Duodenal mucosa (tissue), 2 donors: ENCODE measurements around the gene RELCH.

Source experiments
- H3K27ac ChIP-seq: one replicate; pipeline ENCODE4 v1.7.0; 2013; ENCODE audit warnings: low read depth, low read length
- H3K27me3 ChIP-seq, 2 donors: one replicate each; pipeline ENCODE4 v1.7.0; 2013; ENCODE audit warnings: low read length in 2 of 2, control low read depth in 1 of 2; ENCODE audit not compliant: insufficient read depth in 2 of 2, control insufficient read depth in 1 of 2
- H3K36me3 ChIP-seq, 2 donors: one replicate each; pipeline ENCODE4 v1.7.0; 2013; ENCODE audit warnings: low read length in 2 of 2, control low read depth in 1 of 2; ENCODE audit not compliant: insufficient read depth in 2 of 2, control insufficient read depth in 1 of 2
- H3K4me1 ChIP-seq, 2 donors: one replicate each; pipeline ENCODE4 v1.7.0; 2013; ENCODE audit warnings: low read length in 2 of 2, control low read depth in 1 of 2; ENCODE audit not compliant: insufficient read depth in 2 of 2, control insufficient read depth in 1 of 2
- H3K4me3 ChIP-seq, 2 donors: one replicate each; pipeline ENCODE4 v1.7.0; 2013; ENCODE audit warnings: low read length in 2 of 2, low read depth in 1 of 2
- H3K9ac ChIP-seq, 2 donors: one replicate each; pipeline ENCODE4 v1.7.0; 2013; ENCODE audit warnings: low read length in 2 of 2, low read depth in 1 of 2
- H3K9me3 ChIP-seq, 2 donors: one replicate each; pipeline ENCODE4 v1.7.0; 2013; ENCODE audit warnings: low read length in 2 of 2, control low read depth in 1 of 2; ENCODE audit not compliant: control insufficient read depth in 1 of 2

RELCH gene

DNA sequence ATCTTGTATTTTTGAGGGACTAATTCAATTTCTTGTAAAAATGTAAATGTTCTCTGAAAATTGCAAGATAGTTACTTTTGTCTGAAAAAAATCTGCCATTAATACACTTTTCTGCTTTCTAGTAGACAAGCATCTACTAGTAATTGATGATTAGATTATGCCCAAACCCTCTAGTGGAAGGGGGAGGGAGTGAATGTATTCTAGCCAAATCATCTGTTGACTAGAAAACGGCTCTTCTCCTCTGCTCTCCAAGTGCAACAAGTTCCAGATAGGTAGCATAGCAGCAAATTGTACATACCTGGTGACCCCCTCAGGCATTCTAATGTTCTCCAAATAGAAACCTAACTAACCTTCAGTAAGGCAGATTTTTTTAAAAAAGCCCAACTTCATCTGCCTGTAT is 58.6 kb downstream of the RELCH start:
- Histone ChIP-seq H3K9me3 (no peaks in the 10 kb centered on the region), H3K27me3 (no peaks in the 10 kb centered on the region), H3K27ac (no peak overlapping the region), H3K4me1 (peaks cover 0 to 4% of the 10 kb centered on the region in 2 donors), H3K9ac (no peak overlapping the region), H3K4me3 (no peak overlapping the region), H3K36me3 (peaks cover 10 to 12% of the 10 kb centered on the region in 2 donors)

DNA sequence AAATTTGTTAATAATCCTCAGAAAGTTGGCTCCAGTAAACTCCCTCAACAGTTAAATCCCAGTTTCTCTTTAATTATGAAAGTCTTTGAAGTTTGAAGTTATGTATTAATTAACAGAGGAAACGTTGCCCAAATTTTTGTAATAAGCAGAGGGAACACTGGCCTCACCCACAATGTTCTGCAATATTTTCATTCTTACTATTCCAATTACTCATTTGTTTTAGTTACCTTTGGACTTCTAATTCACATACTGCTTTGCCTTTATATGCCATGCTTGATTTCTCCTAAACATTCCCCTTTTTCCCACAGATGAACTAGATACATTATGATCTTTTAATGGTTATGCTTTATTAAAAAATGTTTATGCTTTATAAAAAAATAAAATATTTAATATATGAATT is 61.3 kb downstream of the RELCH start:
- Histone ChIP-seq H3K27ac (no peak overlapping the region), H3K4me1 (peaks cover 0 to 4% of the 10 kb centered on the region in 2 donors), H3K36me3 (peaks cover 4 to 12% of the 10 kb centered on the region in 2 donors), H3K9ac (no peak overlapping the region), H3K27me3 (no peaks in the 10 kb centered on the region), H3K4me3 (no peak overlapping the region), H3K9me3 (no peaks in the 10 kb centered on the region)

DNA sequence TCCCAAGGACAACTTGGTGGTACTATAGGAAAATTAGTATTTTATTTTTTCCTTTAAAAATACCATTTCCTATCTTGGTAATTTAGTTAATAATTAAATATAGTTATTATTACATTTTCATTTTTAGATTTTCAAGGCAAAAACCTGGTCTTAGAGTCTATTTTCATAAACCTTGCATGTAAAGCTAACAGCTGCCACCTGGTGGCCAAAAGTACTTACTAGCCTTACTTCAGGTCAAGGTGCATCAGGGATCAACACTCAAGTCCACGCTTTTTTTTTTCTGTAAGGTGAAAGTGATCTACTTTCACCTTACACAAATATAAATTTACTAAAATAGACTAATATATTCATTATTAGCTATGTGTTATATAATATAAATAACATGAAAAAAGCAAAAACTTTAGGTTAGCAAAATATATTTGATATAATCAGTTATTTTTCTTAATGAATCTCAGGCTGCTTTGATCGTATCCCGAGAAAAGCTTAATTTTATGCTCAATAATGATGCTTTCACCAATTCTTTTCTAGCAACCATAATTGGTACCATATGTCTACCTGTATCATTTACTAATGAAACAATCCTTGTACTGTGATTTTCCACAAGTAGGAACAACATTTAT is 62.5 kb downstream of the RELCH start:
- peaks cover 0 to 4% of the 10 kb centered on the region in 2 donors for H3K4me1 ChIP-seq
- H3K27me3 ChIP-seq, result no peaks in the 10 kb centered on the region
- no peak overlapping the region for H3K9ac ChIP-seq
- H3K27ac ChIP-seq, result no peak overlapping the region
- peaks cover 3 to 10% of the 10 kb centered on the region in 2 donors for H3K36me3 ChIP-seq
- no peaks in the 10 kb centered on the region for H3K9me3 ChIP-seq
- H3K4me3 ChIP-seq, result no peak overlapping the region

DNA sequence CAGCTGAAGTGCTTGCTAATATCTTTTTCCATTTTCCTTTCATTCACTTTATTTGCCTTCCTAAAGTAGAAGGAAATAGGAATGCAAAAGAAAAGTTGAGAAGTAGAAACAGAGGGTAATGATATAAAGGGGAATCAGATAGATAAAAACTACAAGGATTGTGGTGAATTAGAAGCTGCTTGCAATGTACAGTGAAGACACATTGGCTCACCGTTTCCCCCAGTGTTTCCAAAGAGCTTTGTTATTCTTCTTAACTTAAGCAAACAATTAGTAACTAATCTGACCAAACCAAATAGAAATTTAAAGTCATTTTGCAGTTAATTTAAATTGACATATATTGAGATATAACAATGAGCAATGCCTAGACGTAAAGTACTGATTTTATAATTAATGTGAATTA is 63.4 kb downstream of the RELCH start:
- Histone ChIP-seq H3K9me3 (no peaks in the 10 kb centered on the region), H3K27me3 (no peaks in the 10 kb centered on the region), H3K4me3 (no peak overlapping the region), H3K4me1 (peaks cover 0 to 4% of the 10 kb centered on the region in 2 donors), H3K36me3 (peaks cover 0 to 6% of the 10 kb centered on the region in 2 donors), H3K9ac (no peak overlapping the region), H3K27ac (no peak overlapping the region)

DNA sequence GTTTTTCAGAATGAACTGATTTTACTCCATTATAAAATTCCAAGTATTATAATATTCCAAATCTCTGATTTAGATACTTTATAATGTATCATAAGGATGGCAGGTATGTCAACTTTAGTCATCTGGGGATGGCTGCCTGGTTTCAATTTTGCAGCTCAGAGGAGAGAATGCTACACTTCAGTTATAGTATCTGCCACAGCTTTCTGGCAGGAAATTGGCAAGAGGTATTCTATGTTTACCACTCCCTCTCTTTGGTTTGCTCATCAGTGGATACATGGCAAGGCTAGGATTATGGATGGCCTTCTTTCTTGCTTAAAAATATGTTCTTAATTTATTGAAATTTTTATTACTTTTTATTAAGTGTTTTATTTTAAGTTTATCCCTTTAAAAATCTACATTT is 71.0 kb downstream of the RELCH start:
- Histone ChIP-seq H3K4me1 (peaks cover 0 to 10% of the 10 kb centered on the region in 2 donors), H3K4me3 (no peak overlapping the region), H3K36me3 (peaks cover 16 to 34% of the 10 kb centered on the region in 2 donors), H3K27me3 (no peaks in the 10 kb centered on the region), H3K9me3 (no peaks in the 10 kb centered on the region), H3K27ac (no peak overlapping the region), H3K9ac (no peak overlapping the region)

DNA sequence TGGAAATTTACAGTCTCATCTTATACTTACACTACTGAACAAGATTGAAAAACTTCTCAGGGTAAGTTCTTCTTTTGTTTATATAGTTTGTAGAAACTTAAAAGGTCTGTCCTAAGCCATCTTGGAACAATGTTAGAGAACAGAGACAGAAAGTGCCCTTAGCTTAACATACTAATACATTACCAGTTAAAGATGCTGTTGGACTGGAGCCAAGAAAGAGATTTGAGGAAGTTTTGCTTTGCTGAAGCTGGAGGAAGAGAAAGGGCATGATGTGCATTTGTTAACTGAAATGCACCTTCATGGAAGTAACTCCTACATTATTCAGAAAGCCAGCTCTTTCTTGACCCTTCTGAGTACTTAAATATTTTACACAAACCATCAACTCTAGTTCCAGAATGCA is 71.6 kb downstream of the RELCH start:
- Histone ChIP-seq H3K4me3 (no peak overlapping the region), H3K4me1 (peaks cover 0 to 10% of the 10 kb centered on the region in 2 donors), H3K9ac (no peak overlapping the region), H3K27me3 (no peaks in the 10 kb centered on the region), H3K9me3 (no peaks in the 10 kb centered on the region), H3K36me3 (peaks cover 17 to 34% of the 10 kb centered on the region in 2 donors), H3K27ac (no peak overlapping the region)

DNA sequence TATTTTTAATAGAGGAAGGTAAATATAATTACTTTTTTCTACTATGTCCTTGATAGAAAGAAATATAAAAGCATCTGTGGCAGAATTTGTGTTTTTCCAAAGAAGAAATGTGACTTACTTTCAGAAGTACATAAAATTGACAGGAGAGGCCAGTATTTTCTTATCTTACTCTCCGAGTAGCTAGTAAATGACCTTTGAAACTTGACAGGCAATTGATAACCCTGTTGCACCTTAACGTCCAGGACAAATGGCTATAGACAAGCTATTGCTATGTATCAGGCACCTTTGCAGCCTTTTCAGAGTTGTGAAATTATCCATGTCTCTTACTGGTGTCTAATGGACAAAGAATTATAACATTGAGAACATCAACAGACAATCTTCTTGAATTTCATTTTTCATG is 75.0 kb downstream of the RELCH start:
- peaks cover 0 to 10% of the 10 kb centered on the region in 2 donors for H3K4me1 ChIP-seq
- H3K27me3 ChIP-seq, result no peaks in the 10 kb centered on the region
- H3K27ac ChIP-seq, result no peak overlapping the region
- H3K9ac ChIP-seq, result no peak overlapping the region
- H3K4me3 ChIP-seq, result no peak overlapping the region
- H3K36me3 ChIP-seq, result peaks cover 20 to 39% of the 10 kb centered on the region in 2 donors
- H3K9me3 ChIP-seq, result no peaks in the 10 kb centered on the region

DNA sequence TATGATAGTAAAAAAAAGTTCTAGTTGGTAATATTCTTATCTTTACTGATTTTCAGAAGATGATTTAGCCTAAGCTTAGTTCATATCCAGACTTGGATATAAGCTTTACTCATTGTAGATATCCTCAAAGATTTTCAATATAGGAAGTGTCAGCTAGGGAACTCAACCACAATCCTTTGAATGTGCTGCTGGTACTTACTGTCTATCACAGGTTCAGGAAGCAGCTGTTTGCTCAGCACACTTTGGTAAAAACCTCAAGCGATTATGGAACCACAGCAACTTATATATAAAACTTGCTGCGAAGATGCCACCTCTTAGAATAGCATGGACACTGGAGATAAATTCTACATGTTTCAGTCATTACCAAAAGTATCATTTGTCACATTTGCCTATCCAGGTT is 77.9 kb downstream of the RELCH start:
- no peak overlapping the region for H3K9ac ChIP-seq
- H3K27ac ChIP-seq, result no peak overlapping the region
- H3K4me3 ChIP-seq, result no peak overlapping the region
- H3K27me3 ChIP-seq, result no peaks in the 10 kb centered on the region
- H3K36me3 ChIP-seq, result peaks cover 16 to 32% of the 10 kb centered on the region in 2 donors
- H3K9me3 ChIP-seq, result no peaks in the 10 kb centered on the region
- H3K4me1 ChIP-seq, result peaks cover 0 to 10% of the 10 kb centered on the region in 2 donors

DNA sequence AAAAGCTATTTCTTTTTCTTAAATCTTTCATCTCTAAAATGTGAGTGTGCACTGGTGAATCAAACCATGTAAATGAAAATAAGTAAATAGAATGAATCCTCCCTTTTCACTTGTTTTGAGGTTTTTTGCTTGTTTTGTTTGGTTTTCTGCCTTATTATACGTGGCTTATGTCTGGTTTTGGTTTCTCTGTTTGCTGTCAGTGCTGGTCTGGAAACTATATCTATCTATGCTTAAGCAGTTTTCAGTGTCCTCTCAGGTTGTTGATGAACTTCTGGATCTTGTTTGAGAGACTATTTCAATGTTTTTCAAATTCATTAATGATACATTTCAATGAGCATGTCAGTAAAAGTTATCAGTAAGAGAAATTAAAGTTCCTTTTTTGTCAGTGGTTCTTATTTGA is 90.0 kb downstream of the RELCH start:
- peaks cover 9 to 17% of the 10 kb centered on the region in 2 donors for H3K36me3 ChIP-seq
- no peak overlapping the region for H3K9ac ChIP-seq
- H3K9me3 ChIP-seq, result no peaks in the 10 kb centered on the region
- no peak overlapping the region for H3K4me3 ChIP-seq
- no peak overlapping the region for H3K27ac ChIP-seq
- no peaks in the 10 kb centered on the region for H3K27me3 ChIP-seq
- peaks cover 0 to 6% of the 10 kb centered on the region in 2 donors for H3K4me1 ChIP-seq

DNA sequence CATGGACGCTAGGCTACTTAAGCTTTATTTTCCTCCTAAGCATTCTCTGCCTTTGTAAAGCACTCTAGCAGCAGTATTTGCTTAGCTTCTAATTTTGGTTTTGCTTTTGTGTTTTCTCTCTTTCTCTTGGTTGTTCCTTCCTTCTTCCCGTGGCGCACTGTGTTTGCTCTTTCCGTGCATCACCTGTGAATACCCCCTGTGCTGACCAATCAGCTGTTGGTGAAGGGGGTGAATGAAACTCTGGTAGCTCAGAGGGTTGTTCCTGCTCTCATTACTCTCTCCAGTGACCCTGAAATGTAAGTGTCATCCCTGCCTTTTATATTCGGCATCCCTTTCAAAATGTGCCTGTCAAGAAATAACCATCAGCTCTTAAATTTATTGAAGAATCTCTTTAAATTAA is 92.5 kb downstream of the RELCH start:
- Histone ChIP-seq H3K27ac (no peak overlapping the region), H3K4me1 (peaks cover 0 to 6% of the 10 kb centered on the region in 2 donors), H3K9ac (no peak overlapping the region), H3K36me3 (peaks cover 13 to 28% of the 10 kb centered on the region in 2 donors), H3K27me3 (no peaks in the 10 kb centered on the region), H3K9me3 (no peaks in the 10 kb centered on the region), H3K4me3 (no peak overlapping the region)
